8988T (cell line): ENCODE measurements around the gene DNASE2B.

ENCODE experiments used
- DNase-seq: peaks from one replicate; pipeline ENCODE4 v3.0.0; 2011

Gene DNASE2B

GRCh38 chr1:84374991-84375696 lies 23.1 kb upstream of the DNASE2B start:
- no peak for DNase-seq

GRCh38 chr1:84376000-84376910 lies 22.0 kb upstream of the DNASE2B start:
- no peak for DNase-seq

GRCh38 chr1:84377480-84378095 lies 20.7 kb upstream of the DNASE2B start:
- DNase-seq, result no peak

GRCh38 chr1:84379138-84379916 lies 19.0 kb upstream of the DNASE2B start:
- no peak for DNase-seq

- DNase-seq, result no peak
Observed at GRCh38 chr1:84379917-84380180, 18.4 kb upstream of the DNASE2B start.

GRCh38 chr1:84382127-84382526 lies 16.2 kb upstream of the DNASE2B start:
- DNase-seq, result no peak

- no peak for DNase-seq
Observed at GRCh38 chr1:84385347-84385746, 12.9 kb upstream of the DNASE2B start.

GRCh38 chr1:84386716-84387479 lies 11.4 kb upstream of the DNASE2B start:
- DNase-seq, result no peak

GRCh38 chr1:84387480-84388163 lies 10.7 kb upstream of the DNASE2B start:
- DNase-seq, result no peak

GRCh38 chr1:84390226-84390625 lies 8.1 kb upstream of the DNASE2B start:
- DNase-seq, result no peak

- no peak for DNase-seq
Observed at GRCh38 chr1:84401156-84401555, 2.9 kb downstream of the DNASE2B start.

GRCh38 chr1:84402060-84402459 lies 3.8 kb downstream of the DNASE2B start:
- DNase-seq, result no peak

- DNase-seq, result no peak
Observed at GRCh38 chr1:84402501-84402900, 4.2 kb downstream of the DNASE2B start.

GRCh38 chr1:84403347-84403746 lies 5.1 kb downstream of the DNASE2B start:
- no peak for DNase-seq

- no peak for DNase-seq
Observed at GRCh38 chr1:84406346-84406861, 8.1 kb downstream of the DNASE2B start.

GRCh38 chr1:84407524-84407923 lies 9.2 kb downstream of the DNASE2B start:
- DNase-seq, result no peak

- no peak for DNase-seq
Observed at GRCh38 chr1:84407958-84408422, 9.7 kb downstream of the DNASE2B start.

GRCh38 chr1:84409888-84410287 lies 11.6 kb downstream of the DNASE2B start:
- no peak for DNase-seq

GRCh38 chr1:84410328-84411095 lies 12.2 kb downstream of the DNASE2B start:
- no peak for DNase-seq

GRCh38 chr1:84412316-84412942 lies 14.1 kb downstream of the DNASE2B start:
- no peak for DNase-seq
